GM19468 (cell line): ENCODE data around the gene TRIM66.

Source experiments
- ATAC-seq: cut with Tn5 transposase; IDR thresholded peaks from one replicate; pipeline ENCODE4 v1.9.1; 2021; ENCODE audit warnings: mild to moderate bottlenecking, moderate library complexity, moderate number of reproducible peaks; ENCODE audit not compliant: unreplicated experiment; ENCODE audit errors: extremely low read depth

TRIM66 gene

DNA sequence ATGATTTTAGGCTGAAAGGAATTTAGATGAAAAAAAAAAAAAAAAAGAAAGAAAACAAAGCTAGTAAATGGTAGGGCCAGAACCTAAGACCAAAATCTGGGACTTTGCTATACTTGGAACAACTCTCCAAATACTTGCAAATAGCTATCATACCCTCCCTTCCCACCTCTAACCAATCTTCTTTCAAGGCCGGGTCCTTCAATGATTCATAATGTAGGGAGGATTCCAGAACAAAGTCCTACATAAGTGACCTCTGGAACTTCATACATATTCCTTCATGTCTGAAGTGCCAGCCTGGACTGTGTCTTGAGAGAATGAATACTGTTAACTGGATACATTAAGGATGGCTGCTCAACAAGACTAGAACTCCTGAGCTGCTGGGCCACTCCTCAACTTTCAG lies 98.4 kb downstream of the TRIM66 start:
- ATAC-seq, result no peak

DNA sequence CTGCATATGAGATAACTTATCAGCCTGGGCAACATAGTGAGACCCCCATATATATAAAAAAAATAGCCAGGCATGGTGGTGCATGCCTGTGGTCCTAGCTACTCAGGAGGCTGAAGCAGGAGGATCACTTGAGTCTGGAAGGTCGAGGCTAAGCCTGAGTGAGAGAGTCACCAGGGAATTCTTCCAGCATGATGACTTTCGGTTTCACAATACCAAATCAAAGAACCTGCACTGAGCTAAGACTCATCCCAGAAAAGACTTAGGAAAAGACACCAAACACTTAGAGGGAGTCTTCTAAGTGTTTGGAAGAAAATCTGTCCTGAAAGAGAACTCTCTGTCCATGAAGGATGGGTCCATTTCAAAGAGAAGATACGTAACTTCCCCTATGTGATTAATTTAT lies 101.2 kb downstream of the TRIM66 start:
- ATAC-seq, result no peak

DNA sequence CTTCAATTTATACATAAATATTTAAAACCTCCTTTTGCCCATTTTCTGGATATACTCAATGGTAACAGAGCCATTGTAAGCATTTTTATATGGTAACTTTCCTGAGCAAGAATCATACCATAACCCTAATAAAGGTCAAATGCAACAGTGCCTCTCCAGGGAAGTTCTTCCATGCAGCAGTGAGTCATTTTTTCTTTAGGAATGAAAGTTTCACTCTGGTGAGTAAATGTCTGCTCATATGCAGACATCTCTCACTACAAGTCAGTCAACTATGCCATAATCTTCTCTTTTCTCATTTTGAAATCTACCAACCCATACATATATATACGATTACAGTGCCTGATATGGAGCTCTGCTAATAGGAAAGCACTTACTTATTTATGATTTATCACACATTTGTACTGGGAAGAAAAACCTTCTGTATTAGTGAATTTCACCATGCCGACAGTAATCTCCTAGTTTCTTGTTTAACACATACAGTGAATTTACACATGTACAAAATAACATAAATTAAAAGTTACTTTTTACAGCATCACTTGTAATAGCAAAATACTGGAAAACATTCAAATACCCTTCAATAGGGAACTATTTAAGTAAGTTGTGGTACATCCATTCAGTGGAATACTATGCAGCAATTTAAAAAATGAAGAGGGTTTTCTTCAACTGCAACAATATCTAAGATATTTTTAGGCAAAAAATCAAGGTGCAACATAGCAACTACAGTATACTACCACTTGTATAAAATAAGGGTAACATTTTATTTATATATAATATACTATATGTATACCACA lies 104.5 kb downstream of the TRIM66 start:
- no peak for ATAC-seq

DNA sequence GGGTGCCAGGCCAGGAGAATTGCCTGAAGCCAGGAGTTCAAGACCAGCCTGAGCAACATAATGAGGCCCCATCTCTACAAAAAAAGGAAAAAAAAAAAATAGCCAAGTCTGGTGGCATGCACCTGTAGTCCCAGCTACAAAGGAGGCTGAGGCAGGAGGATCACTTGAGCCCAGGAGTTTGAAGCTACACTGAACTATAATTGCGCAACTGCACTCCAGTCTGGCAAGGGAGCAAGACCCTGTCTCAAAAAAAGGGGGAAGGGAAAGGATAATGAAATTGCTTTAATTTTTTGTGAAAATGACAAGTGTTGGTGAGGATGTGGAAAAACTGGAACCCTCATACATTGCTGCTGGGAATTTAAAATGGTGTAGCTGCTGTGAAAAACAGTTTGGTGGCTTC lies 107.7 kb downstream of the TRIM66 start:
- ATAC-seq, result no peak

DNA sequence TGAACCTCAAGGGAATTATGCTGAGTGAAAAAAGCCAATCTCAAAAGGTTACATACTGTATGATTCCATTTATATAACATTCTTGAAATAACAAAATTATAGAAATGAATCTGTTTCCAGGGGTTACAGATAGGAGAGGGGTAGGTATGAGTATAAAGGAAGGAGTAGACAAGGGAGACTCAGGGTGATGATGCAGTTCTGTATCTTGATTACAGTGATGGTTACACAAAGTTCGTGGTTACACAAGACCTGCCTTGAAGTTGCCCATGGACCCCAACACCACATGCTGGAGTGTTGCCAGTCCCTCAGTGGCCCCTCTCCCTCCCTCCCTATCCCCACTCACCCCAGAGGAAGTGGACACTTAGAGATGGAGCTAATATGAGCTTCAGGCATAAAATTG lies 108.7 kb downstream of the TRIM66 start:
- no peak for ATAC-seq

DNA sequence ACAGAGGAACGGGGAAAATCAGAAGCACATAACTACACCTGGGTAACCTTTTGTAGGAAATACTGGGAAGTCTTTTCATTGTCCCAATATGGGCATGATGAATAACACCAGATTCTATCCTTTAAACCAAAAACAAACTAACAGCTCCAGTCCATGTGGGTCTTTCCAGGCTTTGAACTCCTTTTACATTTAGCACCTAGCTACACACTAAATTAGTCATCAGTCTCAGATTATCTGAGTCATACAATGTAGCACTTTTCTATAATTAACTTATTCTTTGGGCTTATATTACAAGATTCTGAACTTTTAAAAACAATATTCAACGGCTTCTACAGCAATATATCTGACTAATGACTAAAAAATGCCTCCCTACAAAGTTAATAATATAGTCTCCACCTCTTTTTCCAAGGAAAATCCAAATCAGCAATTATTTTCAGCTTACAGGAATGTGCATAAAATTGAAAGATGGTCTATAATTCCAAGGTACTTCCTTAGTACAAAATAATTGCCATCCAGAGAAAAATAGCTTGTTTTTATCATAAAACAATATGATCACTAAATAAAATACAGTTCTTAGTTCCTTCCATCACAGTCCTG lies 114.8 kb downstream of the TRIM66 start:
- ATAC-seq, result no peak

DNA sequence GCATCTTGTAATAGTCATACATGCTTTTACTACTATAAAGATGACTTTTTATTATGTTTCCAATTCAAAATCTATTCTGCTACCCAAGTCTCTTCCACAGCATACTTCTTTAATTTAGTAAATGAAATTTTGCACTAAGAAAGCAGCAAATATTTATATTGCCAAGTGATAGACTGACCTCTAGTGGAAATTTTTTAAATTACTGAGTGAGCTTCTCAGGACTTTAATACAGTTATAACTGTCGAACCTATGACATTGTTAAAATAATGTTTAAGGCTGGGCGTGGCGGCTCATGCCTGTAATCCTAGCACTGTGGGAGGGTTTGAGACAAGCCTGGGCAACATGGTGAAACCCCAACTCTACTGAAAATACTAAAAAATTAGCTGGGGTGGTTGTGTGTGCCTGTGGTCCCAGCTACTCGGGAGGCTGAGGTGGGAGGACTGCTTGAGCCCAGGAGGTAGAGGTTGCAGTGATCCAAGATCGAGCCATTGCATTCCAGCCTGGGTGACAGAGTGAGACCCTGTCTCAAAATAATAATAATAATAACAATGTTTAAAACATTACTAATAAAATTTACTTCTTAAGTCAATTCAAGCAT lies 115.8 kb downstream of the TRIM66 start:
- no peak for ATAC-seq

DNA sequence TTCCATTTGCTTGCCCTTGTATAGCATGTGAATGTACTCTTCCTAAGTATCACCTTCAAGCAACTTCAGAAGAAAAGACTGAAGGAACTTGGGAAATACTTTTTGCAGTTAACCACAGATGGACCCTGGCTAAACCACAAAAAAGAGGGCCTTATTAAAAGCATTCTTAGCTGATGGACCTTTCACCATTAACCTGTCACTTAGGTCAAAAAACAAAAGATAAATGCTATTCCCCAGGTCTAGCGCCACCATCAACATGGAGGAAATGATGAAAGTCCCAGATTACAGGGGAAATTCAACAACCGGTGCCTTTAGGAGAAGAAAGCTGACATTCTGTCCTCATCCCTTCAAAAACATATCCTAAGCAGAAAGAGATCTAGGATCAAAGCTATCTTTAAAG lies 117.9 kb downstream of the TRIM66 start:
- no peak for ATAC-seq
